ENCODE results near the gene DPH3.

DPH3 gene

DNA sequence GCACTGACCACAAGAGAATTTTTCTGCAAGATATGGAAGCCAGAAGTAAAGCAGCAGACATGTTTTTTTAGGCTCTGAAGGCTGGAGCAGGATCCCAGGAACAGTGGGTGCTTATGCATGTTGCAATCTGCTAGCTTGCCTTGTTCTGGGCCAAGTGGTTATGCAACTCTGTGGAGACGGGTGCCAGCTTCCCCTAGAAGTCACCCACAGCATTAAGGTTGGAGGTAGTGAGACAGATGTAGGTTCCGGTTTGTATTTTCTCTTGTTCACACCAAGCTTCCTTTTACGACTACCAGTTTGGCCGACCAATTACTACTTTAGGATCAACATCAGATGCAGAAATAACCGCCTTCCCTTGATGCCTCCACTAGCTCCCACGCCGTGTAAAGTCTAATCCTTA is 11.1 kb downstream of the DPH3 start:
- no peak for DNase-seq

- no peak for DNase-seq
These were observed 11.8 kb downstream of the DPH3 start for GRCh38 chr3:16252988-16253387.

DNA sequence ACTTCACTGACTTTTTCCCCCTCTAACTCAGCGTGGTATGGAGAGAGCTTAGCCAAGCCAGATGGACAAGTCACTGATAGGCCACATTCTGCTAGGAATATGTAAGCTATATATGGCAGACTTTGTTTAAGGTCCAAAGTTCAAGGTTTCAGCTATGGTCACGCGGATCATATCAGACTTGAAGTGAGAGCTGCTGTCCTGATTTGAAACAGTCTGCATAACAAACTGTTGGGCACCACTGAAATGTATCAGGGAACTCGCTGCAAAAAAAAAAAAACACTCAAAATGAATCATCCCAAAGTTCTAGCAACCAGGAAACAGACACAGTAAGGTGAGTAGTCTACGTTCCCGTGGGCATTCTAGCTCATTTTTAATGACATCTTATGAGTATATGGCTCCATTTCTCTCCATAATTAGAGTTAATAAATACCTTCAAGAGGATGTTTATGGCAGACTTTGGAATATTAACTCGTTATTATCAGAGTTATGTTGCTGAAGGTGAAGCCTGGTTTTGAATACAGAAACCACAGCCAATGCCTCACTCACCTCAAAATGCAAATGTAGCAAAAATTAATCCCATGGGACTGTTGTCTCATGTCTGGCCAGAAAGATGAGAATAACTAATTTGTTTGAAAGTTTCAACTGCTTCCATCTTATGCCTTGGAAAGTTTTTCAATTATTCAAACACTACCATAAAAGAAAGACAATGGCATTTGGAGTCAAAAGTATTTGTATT is 12.3 kb downstream of the DPH3 start:
- DNase-seq, result no peak

DNA sequence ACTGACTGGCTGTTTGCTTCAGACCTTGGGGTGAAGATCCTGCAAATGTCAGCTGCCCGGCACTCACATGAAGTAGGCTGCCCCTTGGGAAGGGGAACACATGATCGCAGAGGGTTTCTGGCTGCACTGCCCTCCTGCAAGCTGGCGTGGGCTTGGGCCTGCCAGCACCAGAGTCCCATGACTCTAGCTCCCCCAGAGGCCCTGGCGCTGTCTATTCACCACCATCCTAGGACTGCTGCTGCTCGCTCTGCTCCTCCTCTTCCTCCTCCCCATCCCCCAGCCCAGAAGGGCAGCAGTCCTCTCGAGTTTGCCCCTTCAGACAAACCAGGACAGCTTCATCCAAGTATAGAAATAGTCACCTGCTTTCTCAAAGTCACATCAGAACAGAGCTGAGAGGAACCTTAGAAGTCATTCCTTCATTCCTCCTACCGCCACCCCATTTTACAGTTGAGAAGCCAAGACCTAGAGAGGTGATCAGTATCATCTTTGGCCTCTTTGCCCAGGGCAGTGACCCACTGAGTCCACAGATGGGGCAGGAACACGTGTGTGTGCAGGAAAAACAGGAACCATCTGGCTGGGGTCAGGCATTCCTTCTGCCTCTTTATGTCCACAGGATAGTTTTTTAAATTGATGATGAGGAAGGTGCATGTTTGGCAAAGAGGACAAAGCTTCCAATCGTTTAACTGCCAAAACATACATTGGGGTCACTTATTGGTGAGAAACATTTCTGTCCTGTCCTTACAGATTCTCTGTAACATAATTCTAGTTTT is 13.2 kb downstream of the DPH3 start:
- no peak for DNase-seq

GRCh38 chr3:16249886-16250285 is 14.9 kb downstream of the DPH3 start:
- DNase-seq, result no peak

- no peak for DNase-seq
These were observed 15.4 kb downstream of the DPH3 start for GRCh38 chr3:16249336-16249735.

GRCh38 chr3:16248556-16248955 is 16.2 kb downstream of the DPH3 start:
- DNase-seq, result no peak

DNA sequence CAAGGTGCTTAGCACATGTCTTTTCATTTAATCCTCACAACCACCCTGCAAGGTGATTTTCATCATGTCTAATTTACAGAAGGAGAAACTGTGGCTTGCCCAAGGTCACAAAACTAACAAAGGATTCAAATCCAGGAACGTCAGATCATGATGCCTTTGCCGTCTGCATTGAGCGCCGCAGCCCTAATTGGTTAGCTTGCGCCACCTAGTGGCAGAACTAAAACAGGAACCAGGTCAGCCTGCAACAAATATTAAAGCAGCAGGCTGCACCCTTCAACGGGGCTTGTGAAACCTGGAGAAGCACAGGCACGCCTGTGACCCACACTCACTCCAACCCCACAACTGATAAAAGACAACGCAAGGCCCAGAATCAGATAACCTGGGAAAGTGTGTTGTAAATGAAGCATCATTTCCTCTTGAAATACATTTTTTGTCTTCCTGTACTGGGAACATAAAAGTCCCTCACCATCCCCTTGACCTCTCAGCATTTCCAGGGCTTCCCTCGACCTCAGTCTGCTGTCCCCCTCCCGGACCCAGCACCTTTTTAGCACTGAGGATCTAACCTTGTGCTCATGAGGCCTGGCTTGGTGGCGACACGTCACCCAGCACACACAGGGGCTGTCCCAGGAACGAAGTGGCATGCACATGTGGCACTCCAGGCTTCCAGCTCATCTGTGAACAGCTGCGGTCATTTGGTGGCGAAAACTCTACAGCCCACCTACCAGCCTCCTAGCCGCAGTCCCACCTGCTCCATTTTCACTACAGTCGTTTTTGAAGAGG is 17.3 kb downstream of the DPH3 start:
- DNase-seq, result peak; percentile 77

DNA sequence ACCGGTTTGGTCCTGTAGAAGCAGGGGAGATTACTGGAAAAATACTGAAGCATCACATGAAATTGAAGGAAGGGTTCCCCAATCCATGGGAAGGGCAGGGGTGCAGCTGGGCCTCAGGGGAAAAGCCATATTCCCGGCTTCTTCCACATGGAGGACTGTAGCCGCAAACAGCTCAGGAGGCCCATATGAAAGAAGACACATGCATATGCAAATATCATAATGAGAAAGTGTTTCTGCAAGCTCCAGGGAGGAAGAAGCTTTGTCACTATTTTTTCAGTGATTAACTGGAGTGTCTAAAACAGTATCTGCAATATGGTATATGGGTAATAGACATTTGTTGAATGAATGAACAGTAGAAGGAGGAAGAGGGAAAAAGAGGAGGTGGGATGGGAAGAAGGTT is 19.1 kb downstream of the DPH3 start:
- no peak for DNase-seq

DNA sequence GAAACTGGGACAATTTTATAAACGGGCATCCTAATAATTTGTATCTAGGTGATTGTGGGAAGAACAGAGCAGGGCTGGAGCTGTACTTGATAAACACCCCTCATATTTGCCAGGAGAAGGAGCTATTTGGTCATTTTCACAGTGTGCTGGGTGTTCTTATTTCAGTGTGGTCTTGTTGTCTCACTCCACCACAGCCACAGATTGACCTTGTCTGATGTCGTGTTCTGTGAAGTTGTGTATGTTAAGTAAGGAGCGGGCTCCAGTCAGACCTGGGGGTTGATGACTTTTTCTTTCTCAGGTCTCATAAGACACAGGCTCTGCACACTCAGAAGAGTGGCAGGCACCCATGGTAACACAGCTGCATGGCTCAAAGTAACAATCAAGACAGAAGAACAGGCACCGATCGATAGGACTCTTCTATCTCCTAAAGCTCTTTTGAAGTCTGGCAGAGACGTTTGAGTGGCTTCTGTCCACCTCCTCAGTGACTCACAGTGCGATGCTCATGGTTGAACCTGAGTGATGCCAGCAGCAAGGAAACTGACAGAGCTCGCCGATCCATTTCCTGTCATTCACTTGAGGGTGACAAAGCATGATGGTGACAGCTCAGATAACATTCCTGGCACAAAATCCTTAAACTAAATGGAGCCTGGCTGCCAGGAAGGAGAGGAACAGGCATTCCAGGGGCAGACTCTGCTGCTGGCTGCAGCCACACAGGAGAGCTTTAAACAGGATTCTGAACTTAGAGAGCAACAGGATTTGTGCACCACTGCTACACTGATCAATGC is 20.8 kb downstream of the DPH3 start:
- no peak for DNase-seq

DNA sequence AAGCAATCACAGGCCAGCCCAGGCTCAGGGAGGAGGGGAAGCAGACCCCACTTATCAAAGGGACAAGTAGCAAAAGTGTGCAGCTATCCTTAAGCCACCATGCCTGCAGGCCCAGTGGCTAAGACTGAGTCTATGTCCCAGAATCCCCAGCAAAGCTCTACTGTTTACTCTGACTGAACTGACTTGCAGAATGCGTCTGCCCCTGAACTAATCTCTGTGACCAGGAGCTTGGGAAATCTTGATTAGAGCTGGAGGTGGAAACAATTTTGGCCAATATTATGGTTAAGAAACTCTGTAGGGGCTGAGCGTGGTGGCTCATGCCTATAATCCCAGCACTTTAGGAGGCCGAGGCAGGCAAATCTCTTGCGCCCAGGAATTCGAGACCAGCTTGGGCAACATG is 22.6 kb downstream of the DPH3 start:
- no peak for DNase-seq

GRCh38 chr3:16241225-16241624 is 23.5 kb downstream of the DPH3 start:
- no peak for DNase-seq

DNA sequence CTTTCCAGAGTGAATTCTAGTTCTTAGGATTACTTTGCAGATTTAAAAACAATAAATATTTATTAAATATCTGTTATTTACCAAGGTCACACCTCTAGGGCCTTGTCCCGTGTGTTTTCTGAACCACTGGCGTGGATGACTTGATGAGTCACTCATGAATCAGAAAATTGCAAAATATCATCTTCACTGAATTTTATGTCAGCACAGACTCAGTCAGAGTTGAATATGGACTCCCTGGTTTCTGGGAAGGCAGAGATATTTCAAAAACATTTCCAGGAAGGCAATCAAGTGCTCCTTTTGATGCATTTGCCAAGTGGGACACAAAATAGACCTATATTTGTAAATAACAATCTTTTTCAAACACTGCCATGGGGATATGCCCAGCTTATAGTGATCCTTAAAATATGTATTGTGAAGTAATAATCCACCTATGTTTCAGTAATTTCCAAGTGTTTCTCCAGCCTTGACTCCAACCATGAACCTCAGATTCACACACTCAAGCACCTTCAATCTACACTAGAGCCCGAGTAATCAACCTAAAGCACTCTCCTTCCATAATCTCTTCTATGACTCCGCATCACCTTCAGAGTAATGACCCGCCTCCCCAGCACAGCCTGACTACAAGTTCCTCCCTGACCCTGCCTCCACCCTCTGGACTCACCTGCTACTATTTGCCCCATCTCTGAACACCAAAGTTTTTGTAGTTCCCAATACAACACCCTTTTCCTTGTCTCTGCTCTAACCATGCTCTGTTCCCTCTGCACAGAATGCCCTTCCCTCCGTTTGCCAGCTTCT is 24.3 kb downstream of the DPH3 start:
- no peak for DNase-seq

GRCh38 chr3:16239780-16240179 is 25.0 kb downstream of the DPH3 start:
- no peak for DNase-seq

DNA sequence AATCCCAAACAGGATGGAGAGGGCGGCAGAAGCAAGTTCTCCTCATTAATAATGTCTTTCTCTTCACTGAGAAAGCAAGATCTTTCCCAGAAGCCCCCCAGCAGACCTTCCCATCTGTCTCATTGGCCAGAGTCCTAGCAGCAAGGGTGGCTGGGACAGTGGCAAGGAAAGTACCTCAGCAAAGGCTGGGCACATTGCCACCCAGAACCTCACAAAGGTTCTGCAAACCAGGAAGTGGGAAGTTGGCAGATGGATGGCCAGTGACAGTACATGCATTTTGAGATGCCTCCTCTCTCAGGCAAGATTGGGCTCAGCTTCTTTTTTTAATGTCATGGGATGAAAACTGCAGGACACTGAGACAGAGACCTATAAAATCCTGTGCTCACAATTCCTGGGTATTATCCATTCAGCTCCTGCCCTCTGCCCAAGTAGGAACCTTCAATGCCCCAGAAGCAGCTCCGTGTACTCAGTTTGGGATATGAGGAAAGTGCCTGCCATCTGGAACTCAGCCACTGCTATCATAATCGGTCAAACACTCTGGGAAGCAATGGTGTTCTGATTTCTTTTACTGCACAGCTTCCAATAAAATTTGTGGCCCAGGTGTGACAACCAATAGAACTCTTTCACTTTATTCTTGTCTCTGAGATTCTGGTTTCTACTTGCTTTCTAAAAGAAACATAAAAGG is 25.5 kb downstream of the DPH3 start:
- no peak for DNase-seq

DNA sequence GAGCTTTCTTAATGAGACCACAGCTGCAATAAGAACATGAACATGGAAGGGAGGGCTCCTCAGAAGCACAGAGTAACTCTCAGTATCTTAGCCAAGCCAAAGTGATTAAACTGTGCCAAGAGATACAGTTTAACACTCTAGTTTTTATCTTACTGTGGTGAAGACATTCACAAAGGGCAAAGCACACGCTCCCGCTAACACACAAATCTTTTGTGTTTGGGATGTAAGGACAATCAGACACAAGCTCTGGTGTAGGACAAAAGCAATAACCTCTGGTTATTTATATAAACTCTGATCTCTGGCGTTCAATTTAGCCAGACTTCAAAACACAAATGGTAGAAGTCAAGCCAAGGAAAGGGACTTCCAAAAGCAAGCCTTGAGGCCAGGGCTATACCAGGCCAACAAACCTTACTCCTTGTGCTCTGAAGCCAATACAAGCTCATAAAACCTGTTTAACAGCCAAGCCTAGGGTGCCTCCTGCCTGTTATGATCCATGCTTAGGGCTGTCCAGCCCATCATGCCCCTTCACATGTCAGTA is 27.8 kb downstream of the DPH3 start:
- no peak for DNase-seq

GRCh38 chr3:16236030-16236639 is 28.6 kb downstream of the DPH3 start:
- no peak for DNase-seq

DNA sequence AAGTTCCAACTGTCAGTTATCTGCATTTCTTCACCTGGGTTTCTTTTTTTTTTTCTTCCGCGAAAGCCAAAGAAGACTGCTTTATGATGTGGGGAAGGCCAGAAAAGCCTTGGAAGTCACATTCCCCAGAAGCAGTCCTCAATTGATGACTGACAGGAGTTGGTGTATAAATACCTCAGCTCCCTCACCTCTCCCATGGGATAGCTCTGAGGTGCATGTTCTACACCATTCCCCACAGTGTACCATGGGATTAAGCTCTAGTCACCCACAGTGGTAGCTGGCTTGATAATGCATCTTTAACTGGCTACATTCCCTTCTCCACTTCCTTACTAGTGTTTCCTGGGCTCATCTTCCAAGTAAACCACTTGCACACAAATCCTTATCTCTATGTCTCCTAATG is 30.5 kb downstream of the DPH3 start:
- DNase-seq, result no peak

GRCh38 chr3:16233806-16234205 is 30.9 kb downstream of the DPH3 start:
- DNase-seq, result no peak

DNA sequence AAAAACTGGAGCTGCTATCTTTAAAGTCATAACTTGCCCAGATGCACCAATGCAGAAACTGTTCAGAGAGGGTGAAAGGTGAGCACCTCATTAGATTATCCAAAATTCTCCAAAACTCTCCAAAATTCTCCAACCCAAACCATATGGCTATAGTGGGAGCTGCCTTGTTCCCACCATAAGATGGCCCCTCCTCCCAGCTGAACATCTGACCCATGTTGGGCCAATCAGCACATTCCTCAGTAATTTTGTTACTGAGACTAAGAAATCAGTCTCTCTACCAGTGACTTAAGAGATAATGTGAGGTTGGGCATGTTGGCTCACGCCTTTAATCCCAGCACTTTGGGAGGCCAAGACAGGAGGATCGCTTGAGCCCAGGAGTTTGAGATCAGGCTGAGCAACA is 32.8 kb downstream of the DPH3 start:
- no peak for DNase-seq

DNA sequence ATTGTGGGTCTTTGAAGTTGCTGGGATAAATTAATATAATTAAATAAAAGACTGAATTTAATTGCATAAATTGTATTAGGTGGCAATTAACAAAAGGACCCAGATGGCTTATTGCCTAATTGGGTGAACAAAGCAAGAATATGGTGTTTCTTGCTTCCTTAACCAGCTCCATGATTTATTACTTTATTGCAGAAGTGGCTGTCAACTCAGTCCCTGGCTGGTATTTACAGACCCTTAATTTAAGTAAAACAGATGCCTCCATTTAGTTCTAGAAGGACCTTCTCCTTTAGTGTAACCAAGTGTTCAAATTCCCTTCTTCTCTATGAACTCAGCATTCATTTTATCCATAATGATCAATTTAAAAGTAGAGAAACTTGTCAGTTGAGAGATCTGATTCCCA is 35.1 kb downstream of the DPH3 start:
- DNase-seq, result no peak
